ENCODE measurements around the gene UNC93A. TPM values are rescaled to one million over a fixed set of nuclear protein-coding genes. Genes with fewer than 3 reads are reported as not detected.

The UNC93A gene
- total RNA-seq, 2 experiments from 2014 or later, result not detected

GRCh38 chr6:167291623-167292300 lies 647 bp downstream of the UNC93A start:
- POLR2A ChIA-PET, result interaction anchor here (0.7 to 1.3 kb wide), 2 partner anchors 12 to 55 kb away, joined by 3 read pairs; no protein-coding TSS in a partner anchor
- H3K4me1 ChIP-seq (ENCODE audit: insufficient read depth, low read length, poor library complexity, severe bottlenecking), result no peaks in the 10 kb centered on the region
- no peak overlapping the region for H3K4me3 ChIP-seq (ENCODE audit: low read depth, low read length, poor library complexity, severe bottlenecking)
- CTCF ChIA-PET (ENCODE audit: unreplicated experiment), result no interaction called here
- no peaks in the 10 kb centered on the region for H3K9me2 ChIP-seq (ENCODE audit: insufficient read depth, low read length)
- no peaks in the 10 kb centered on the region for H3K36me3 ChIP-seq (ENCODE audit: insufficient read depth, low read length)
- no TSS peak for BruUV-seq (replicated peaks)
- no peak overlapping the region for H3K4me2 ChIP-seq (ENCODE audit: low read length)
- TF ChIP-seq EZH2phosphoT487 (IDR thresholded peaks at IDR 0.05; ENCODE audit: borderline replicate concordance, low read depth, low read length), result no peak
- no peak for TF ChIP-seq CTCF (conservative IDR thresholded peaks at IDR 0.05; ENCODE audit: low read length)
- H4K20me1 ChIP-seq (ENCODE audit: insufficient read depth, low read length), result no peaks in the 10 kb centered on the region
- intact Hi-C loops (cut with micrococcal nuclease; ENCODE audit: unreplicated experiment), result loop anchor here (10.0 kb wide), 1 partner anchor 517 kb away; no protein-coding TSS in a partner anchor
- H3K79me2 ChIP-seq (ENCODE audit: insufficient read depth, low read depth, low read length), result no peaks in the 10 kb centered on the region
- no peaks in the 10 kb centered on the region for H3K9me3 ChIP-seq (ENCODE audit: low read length)
- no peak overlapping the region for H2AFZ ChIP-seq (ENCODE audit: low read length)
- H3K27ac ChIP-seq (ENCODE audit: low read depth, low read length, poor library complexity, severe bottlenecking), result no peak overlapping the region
- DNase-seq (ENCODE audit: low spot score), result no peak

- H2AFZ ChIP-seq (ENCODE audit: low read length), result no peak overlapping the region
- H3K9me3 ChIP-seq (ENCODE audit: low read length), result no peaks in the 10 kb centered on the region
- no peaks in the 10 kb centered on the region for H3K4me1 ChIP-seq (ENCODE audit: insufficient read depth, low read length, poor library complexity, severe bottlenecking)
- no peak overlapping the region for H3K4me3 ChIP-seq (ENCODE audit: low read depth, low read length, poor library complexity, severe bottlenecking)
- H3K4me2 ChIP-seq (ENCODE audit: low read length), result no peak overlapping the region
- H3K36me3 ChIP-seq (ENCODE audit: insufficient read depth, low read length), result no peaks in the 10 kb centered on the region
- no peak overlapping the region for H3K27ac ChIP-seq (ENCODE audit: low read depth, low read length, poor library complexity, severe bottlenecking)
- no peak for DNase-seq (ENCODE audit: low spot score)
- no peaks in the 10 kb centered on the region for H3K9me2 ChIP-seq (ENCODE audit: insufficient read depth, low read length)
- CTCF ChIA-PET (ENCODE audit: unreplicated experiment), result no interaction called here
- H3K79me2 ChIP-seq (ENCODE audit: insufficient read depth, low read depth, low read length), result no peaks in the 10 kb centered on the region
- H4K20me1 ChIP-seq (ENCODE audit: insufficient read depth, low read length), result no peaks in the 10 kb centered on the region
- TF ChIP-seq EZH2phosphoT487 (IDR thresholded peaks at IDR 0.05; ENCODE audit: borderline replicate concordance, low read depth, low read length) (no peak), CTCF (conservative IDR thresholded peaks at IDR 0.05; ENCODE audit: low read length) (no peak)
- intact Hi-C loops (cut with micrococcal nuclease; ENCODE audit: unreplicated experiment), result loop anchor here (10.0 kb wide), 1 partner anchor 518 kb away; no protein-coding TSS in a partner anchor
- no TSS peak for BruUV-seq (replicated peaks)
- POLR2A ChIA-PET, result no interaction called here
Measured at GRCh38 chr6:167292301-167293087, 1.4 kb downstream of the UNC93A start.
